Calu3 (cell line): ENCODE results near the gene BTG4. TPM values are rescaled to one million over a fixed set of nuclear protein-coding genes. Genes with fewer than 3 reads are reported as not detected.

Experiments
- BruUV-seq: library from RNA; stranded (reverse); fragments of 400-500 nt; replicated peaks from 2 replicates; lab custom pipeline; 2021; lab: Mats Ljungman, UMichigan
- CTCF ChIA-PET: fragments of 300-600 bp; sonication (Branson Sonifier 250); formaldehyde crosslinking; loops from one replicate; lab custom pipeline; 2022; ENCODE audit warnings: antibody characterized with exemption; lab: Charles Lee
- DNase-seq: peaks from one replicate; pipeline ENCODE4 v3.0.0; 2022
- H3K27ac Mint-ChIP-seq: one replicate; pipeline ENCODE4 v1.8.0; 2022; ENCODE audit warnings: mixed read lengths; ENCODE audit not compliant: unreplicated experiment
- H3K27me3 Mint-ChIP-seq: one replicate; pipeline ENCODE4 v1.8.0; 2022; ENCODE audit warnings: mixed read lengths; ENCODE audit not compliant: unreplicated experiment
- H3K36me3 Mint-ChIP-seq: one replicate; pipeline ENCODE4 v1.8.0; 2022; ENCODE audit warnings: mild to moderate bottlenecking, moderate library complexity, mixed read lengths; ENCODE audit not compliant: insufficient read depth, unreplicated experiment
- H3K4me1 Mint-ChIP-seq: one replicate; pipeline ENCODE4 v1.8.0; 2022; ENCODE audit warnings: mild to moderate bottlenecking, low read depth, mixed read lengths; ENCODE audit not compliant: unreplicated experiment
- H3K4me3 Mint-ChIP-seq: one replicate; pipeline ENCODE4 v1.8.0; 2022; ENCODE audit warnings: mild to moderate bottlenecking, low read depth, moderate library complexity, mixed read lengths; ENCODE audit not compliant: unreplicated experiment
- H3K9me3 Mint-ChIP-seq: one replicate; pipeline ENCODE4 v1.8.0; 2022; ENCODE audit warnings: low read depth, mixed read lengths; ENCODE audit not compliant: unreplicated experiment
- intact Hi-C: fragments of 100-400 bp; cut with micrococcal nuclease; formaldehyde crosslinking; loops from one replicate; pipeline ENCODE4 v1.10.0; 2022; ENCODE audit not compliant: unreplicated experiment
- total RNA-seq: library from RNA; stranded (reverse); gene quantifications from 2 replicates; pipeline ENCODE4 v1.2.3, GENCODE V29; 2022
- TF ChIP-seq, protein P1 (sequence below): fragments of 200-600 bp; IDR thresholded peaks from one replicate; pipeline ENCODE4 v1.8.0; 2022; ENCODE audit warnings: antibody characterized with exemption; ENCODE audit not compliant: unreplicated experiment

The BTG4 gene
- total RNA-seq, 1 experiment from 2014 or later = not detected

DNA sequence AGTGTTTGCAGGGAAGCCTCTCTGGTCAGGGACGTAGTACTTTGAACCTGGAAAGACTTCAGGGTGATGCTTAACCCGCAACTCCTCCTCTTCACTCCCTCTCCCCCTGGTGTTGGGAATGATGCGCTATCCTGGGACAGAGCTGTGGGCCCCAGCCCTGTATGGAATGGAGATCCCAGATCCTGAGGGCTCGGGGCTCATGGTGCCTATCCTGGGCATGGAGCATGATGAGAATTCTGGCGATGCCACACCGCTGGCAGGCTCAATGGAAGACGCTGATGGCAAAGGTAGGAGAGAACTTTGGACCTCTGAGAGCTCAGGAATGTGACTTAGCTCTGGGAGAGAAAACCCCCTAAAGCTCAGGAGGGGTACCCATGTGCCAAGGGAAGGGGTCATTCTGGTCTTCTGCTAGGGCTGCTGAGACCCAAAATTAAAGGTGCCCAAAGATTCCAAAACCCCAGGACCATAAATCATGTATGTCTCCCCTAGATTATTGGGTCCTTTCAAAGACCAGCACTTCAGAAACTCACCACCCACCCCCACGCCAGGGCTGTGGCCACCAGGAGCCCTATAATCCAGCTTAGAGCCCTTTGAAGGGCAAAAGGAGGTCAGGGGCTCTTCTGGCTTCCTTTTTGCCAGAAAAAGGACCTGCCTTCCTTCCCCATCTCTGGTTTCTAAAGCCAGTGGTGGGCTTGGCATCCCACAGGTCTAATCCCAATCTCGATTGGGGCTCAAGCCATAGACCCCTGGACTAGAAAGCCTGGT is 52.5 kb downstream of the BTG4 start:
- no peaks in the 10 kb centered on the region for H3K9me3 Mint-ChIP-seq
- no peak overlapping the region for H3K27ac Mint-ChIP-seq
- no peak overlapping the region for H3K4me3 Mint-ChIP-seq
- no TSS peak for BruUV-seq
- H3K36me3 Mint-ChIP-seq = no peaks in the 10 kb centered on the region
- no peak for DNase-seq
- TF ChIP-seq, protein P1, sequence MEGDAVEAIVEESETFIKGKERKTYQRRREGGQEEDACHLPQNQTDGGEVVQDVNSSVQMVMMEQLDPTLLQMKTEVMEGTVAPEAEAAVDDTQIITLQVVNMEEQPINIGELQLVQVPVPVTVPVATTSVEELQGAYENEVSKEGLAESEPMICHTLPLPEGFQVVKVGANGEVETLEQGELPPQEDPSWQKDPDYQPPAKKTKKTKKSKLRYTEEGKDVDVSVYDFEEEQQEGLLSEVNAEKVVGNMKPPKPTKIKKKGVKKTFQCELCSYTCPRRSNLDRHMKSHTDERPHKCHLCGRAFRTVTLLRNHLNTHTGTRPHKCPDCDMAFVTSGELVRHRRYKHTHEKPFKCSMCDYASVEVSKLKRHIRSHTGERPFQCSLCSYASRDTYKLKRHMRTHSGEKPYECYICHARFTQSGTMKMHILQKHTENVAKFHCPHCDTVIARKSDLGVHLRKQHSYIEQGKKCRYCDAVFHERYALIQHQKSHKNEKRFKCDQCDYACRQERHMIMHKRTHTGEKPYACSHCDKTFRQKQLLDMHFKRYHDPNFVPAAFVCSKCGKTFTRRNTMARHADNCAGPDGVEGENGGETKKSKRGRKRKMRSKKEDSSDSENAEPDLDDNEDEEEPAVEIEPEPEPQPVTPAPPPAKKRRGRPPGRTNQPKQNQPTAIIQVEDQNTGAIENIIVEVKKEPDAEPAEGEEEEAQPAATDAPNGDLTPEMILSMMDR = no peak
- CTCF ChIA-PET = no interaction called here
- peaks cover 47% of the 10 kb centered on the region for H3K27me3 Mint-ChIP-seq
- intact Hi-C loops = loop anchor here (10.0 kb wide), 1 partner anchor 315 kb away; no protein-coding TSS in a partner anchor
- H3K4me1 Mint-ChIP-seq = no peaks in the 10 kb centered on the region

DNA sequence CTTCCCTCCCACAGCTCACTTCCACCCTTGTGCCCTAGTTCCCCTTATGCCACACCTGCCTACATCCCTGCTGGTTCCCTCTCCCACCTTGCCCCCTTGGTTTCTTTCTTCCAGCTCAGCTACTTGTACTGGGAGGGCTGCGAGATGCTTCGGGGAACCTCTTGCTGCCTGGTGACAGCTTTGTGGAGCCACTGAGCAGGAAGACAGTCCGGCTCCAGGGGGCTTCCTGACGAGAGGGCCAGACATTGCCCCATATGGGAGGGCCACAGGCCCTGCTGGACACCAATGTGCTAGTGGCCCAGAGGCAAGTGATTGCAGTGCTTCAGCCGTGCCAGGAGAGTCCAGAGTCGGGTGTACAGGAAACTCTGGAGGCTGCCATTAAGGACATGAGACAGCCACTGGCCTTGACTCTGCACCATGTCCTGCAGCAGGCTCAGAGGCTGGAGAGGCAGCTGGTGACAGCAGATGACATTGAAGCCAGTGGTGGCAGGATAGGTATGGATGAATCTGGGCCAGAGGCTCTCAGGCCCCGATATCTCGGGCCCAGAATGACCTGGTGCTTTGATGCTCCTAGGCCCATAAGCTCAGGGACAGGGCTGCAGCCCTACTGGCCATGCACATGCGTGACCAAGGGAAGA is 54.3 kb downstream of the BTG4 start:
- TF ChIP-seq, protein P1 = no peak
- Mint-ChIP-seq H3K27me3 (peaks cover 52% of the 10 kb centered on the region), H3K36me3 (no peaks in the 10 kb centered on the region), H3K9me3 (no peaks in the 10 kb centered on the region), H3K4me3 (no peak overlapping the region), H3K27ac (no peak overlapping the region), H3K4me1 (no peaks in the 10 kb centered on the region)
- BruUV-seq = no TSS peak
- CTCF ChIA-PET = interaction anchor here (1.4 kb wide), 1 partner anchor 21 kb away, joined by 3 read pairs; no protein-coding TSS in a partner anchor
- DNase-seq = no peak
- intact Hi-C loops = loop anchor here (10.0 kb wide), 1 partner anchor 317 kb away; no protein-coding TSS in a partner anchor

DNA sequence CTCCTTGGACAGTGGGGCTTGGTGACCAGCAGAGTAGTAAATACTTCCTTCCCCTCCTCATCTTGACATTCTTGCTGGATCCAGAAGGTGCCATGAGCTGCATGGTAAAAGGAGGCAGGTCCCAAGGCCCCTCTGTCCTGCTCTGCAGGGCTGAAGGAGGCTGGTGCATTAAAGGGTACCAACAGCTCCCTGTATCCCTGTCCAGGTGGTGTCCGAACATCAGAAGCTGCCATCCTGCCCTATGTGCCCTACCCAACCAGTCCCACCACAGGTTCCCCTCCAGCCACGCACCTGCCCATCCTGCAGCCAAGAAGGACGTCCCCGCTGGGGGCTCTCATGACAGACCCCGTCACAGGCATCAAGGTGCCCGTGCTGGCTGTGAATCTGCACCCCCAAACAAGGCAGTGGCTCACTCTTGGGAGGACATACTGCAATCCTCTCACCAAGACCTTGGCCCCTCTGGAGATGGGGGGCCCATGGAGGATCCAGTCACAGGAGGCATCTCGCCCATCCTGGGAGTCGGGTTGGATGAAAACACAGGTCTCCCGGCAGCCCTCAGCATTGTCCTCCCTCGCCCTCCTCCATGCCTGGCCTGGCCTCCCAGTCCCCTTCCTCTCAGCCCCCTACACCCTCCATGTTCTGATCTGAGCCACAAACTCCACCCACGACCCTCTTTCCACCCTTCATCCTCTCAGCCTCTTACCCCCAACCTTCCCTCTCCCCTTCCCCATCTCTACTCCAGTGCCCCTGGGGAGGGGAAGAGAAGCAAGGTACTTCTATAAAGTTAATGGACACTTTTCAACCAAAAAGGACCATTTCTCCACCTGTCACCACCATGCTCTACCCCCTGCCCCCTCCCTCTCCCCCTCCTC is 55.1 kb downstream of the BTG4 start:
- Mint-ChIP-seq H3K27ac (no peak overlapping the region), H3K27me3 (peaks cover 60% of the 10 kb centered on the region)
- no TSS peak for BruUV-seq

More for the DNA sequence above, 55.1 kb downstream of the BTG4 start:
- H3K4me3 Mint-ChIP-seq = no peak overlapping the region
- no peaks in the 10 kb centered on the region for H3K9me3 Mint-ChIP-seq
- CTCF ChIA-PET = interaction anchor here (1.4 kb wide), 1 partner anchor 22 kb away, joined by 3 read pairs; no protein-coding TSS in a partner anchor
- no peaks in the 10 kb centered on the region for H3K36me3 Mint-ChIP-seq
- TF ChIP-seq, protein P1 = no peak
- intact Hi-C loops = loop anchor here (10.0 kb wide), 1 partner anchor 318 kb away; no protein-coding TSS in a partner anchor
- H3K4me1 Mint-ChIP-seq = no peaks in the 10 kb centered on the region
- DNase-seq = no peak
